Large intestine (tissue), 3 donors: ENCODE measurements around the gene GPR162. TPM values are rescaled to one million over a fixed set of nuclear protein-coding genes. Genes with fewer than 3 reads are reported as not detected.
A peak's percentile ranks its signal among the peaks of the same experiment; 100 is the strongest.

Experiments
- DNase-seq, 2 donors: peaks; one replicate each; pipeline versions ENCODE4 v3.0.0 to v3.0.0-alpha.2; 2013
- H3K27ac ChIP-seq: one replicate; pipeline ENCODE4 v1.5.1; 2013; ENCODE audit warnings: low read length
- H3K27me3 ChIP-seq: 2 replicates; pipeline ENCODE4 v1.6.1; 2013; ENCODE audit warnings: low read length; ENCODE audit not compliant: control insufficient read depth, insufficient read depth
- H3K36me3 ChIP-seq: 2 replicates; pipeline ENCODE4 v1.6.1; 2013; ENCODE audit warnings: low read length; ENCODE audit not compliant: control insufficient read depth, insufficient read depth
- H3K4me1 ChIP-seq: one replicate; pipeline ENCODE4 v1.6.1; 2013; ENCODE audit warnings: low read length; ENCODE audit not compliant: control insufficient read depth, insufficient read depth
- H3K4me3 ChIP-seq: one replicate; pipeline ENCODE4 v1.5.1; 2013; ENCODE audit warnings: low read length
- H3K9me3 ChIP-seq: one replicate; pipeline ENCODE4 v1.6.1; 2013; ENCODE audit warnings: mild to moderate bottlenecking, low read depth, low read length, moderate library complexity; ENCODE audit not compliant: control insufficient read depth
- WGBS: methylation state at CpG from one replicate; pipeline ENCODE4 v1.1.5; 2013; ENCODE audit warnings: low lambda C conversion rate; ENCODE audit not compliant: insufficient coverage; 5-methylcytosine and 5-hydroxymethylcytosine counted together
- polyA plus RNA-seq: library from polyadenylated mRNA; unstranded; fragments of 120-200 nt; gene quantifications from one replicate; pipeline ENCODE4 v1.2.1, GENCODE V29; 2013

GPR162 gene
- polyA plus RNA-seq, 1 donor = 7.9 TPM

- WGBS = no CpG with 5 or more reads among the region's 71 CpGs
Observed at GRCh38 chr12:6828781-6829535, 7.3 kb downstream of the GPR162 start.

DNA sequence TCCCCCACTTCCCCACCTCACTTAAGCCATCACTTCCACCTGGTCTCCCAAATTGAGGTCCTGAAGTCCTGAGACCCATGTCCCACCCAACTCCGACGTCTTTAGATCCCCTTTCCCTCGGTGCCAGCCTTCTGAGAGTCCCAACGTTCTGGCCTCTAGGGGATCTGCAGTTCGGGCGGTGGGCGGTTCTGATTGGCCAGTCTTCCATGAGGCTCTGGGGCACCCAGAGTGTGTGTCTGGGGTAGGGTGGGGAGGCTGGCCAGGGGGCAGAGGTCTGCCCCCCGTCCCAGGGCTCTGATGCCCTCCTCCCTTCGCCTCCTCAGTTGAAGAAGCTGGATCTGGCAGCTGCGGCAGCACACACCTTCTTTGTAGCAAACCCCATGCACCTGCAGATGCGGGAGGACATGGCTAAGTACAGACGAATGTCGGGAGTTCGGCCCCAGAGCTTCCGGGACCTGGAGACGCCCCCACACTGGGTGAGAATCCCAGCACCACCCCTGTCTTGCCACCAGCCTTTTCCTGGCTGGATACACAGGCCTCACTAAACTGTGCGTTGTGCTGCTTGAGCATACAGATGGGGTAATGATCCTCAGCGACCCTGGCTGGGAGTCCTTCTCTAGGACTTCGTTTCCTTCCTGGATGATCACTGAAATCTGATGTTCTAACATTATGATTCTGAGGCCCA is 8.1 kb downstream of the GPR162 start:
- 60% methylated on average over 2 of the region's 19 CpGs for WGBS
- DNase-seq = no peak
- peaks cover 25% of the 10 kb centered on the region for H3K4me1 ChIP-seq
- H3K27ac ChIP-seq = peak overlapping the region; percentile 87
- H3K4me3 ChIP-seq = peak overlapping the region; percentile 97
- peaks cover 23% of the 10 kb centered on the region for H3K36me3 ChIP-seq
- no peaks in the 10 kb centered on the region for H3K9me3 ChIP-seq
- H3K27me3 ChIP-seq = no peaks in the 10 kb centered on the region

More at GRCh38 chr12:6828781-6829535, 7.3 kb downstream of the GPR162 start:
- Histone ChIP-seq H3K4me3 (peak overlapping the region; percentile 97), H3K36me3 (peaks cover 23% of the 10 kb centered on the region), H3K27me3 (no peaks in the 10 kb centered on the region), H3K27ac (peak overlapping the region; percentile 87), H3K4me1 (peaks cover 24% of the 10 kb centered on the region), H3K9me3 (no peaks in the 10 kb centered on the region)
- DNase-seq = peak; percentile 61 to 85

GRCh38 chr12:6830286-6830890 is 8.8 kb downstream of the GPR162 start:
- Histone ChIP-seq H3K9me3 (no peaks in the 10 kb centered on the region), H3K27ac (no peak overlapping the region), H3K4me3 (peak overlapping the region; percentile 97), H3K4me1 (peaks cover 23% of the 10 kb centered on the region), H3K36me3 (peaks cover 23% of the 10 kb centered on the region), H3K27me3 (no peaks in the 10 kb centered on the region)
- no CpG with 5 or more reads among the region's 11 CpGs for WGBS
- DNase-seq = no peak

- H3K27me3 ChIP-seq = no peaks in the 10 kb centered on the region
- H3K4me3 ChIP-seq = no peak overlapping the region
- peaks cover 23% of the 10 kb centered on the region for H3K36me3 ChIP-seq
- DNase-seq = no peak
- 100% methylated on average over 1 of the region's 6 CpGs for WGBS
- H3K4me1 ChIP-seq = peaks cover 23% of the 10 kb centered on the region
- H3K27ac ChIP-seq = no peak overlapping the region
- H3K9me3 ChIP-seq = no peaks in the 10 kb centered on the region
Observed at GRCh38 chr12:6830999-6831398, 9.4 kb downstream of the GPR162 start.

- no peak for DNase-seq
Observed at GRCh38 chr12:6831450-6831995, 9.9 kb downstream of the GPR162 start.

GRCh38 chr12:6832125-6832524 is 10.5 kb downstream of the GPR162 start:
- H3K9me3 ChIP-seq = no peaks in the 10 kb centered on the region
- H3K27me3 ChIP-seq = no peaks in the 10 kb centered on the region
- H3K4me3 ChIP-seq = no peak overlapping the region
- H3K36me3 ChIP-seq = peaks cover 32% of the 10 kb centered on the region
- no peak overlapping the region for H3K27ac ChIP-seq
- no CpG with 5 or more reads among the region's 4 CpGs for WGBS
- H3K4me1 ChIP-seq = peaks cover 20% of the 10 kb centered on the region
- DNase-seq = no peak

More at GRCh38 chr12:6831450-6831995, 9.9 kb downstream of the GPR162 start:
- WGBS = 80% methylated on average over 1 of the region's 12 CpGs
- Histone ChIP-seq H3K4me1 (peaks cover 23% of the 10 kb centered on the region), H3K4me3 (no peak overlapping the region), H3K36me3 (peaks cover 26% of the 10 kb centered on the region), H3K27me3 (no peaks in the 10 kb centered on the region), H3K9me3 (no peaks in the 10 kb centered on the region), H3K27ac (no peak overlapping the region)

DNA sequence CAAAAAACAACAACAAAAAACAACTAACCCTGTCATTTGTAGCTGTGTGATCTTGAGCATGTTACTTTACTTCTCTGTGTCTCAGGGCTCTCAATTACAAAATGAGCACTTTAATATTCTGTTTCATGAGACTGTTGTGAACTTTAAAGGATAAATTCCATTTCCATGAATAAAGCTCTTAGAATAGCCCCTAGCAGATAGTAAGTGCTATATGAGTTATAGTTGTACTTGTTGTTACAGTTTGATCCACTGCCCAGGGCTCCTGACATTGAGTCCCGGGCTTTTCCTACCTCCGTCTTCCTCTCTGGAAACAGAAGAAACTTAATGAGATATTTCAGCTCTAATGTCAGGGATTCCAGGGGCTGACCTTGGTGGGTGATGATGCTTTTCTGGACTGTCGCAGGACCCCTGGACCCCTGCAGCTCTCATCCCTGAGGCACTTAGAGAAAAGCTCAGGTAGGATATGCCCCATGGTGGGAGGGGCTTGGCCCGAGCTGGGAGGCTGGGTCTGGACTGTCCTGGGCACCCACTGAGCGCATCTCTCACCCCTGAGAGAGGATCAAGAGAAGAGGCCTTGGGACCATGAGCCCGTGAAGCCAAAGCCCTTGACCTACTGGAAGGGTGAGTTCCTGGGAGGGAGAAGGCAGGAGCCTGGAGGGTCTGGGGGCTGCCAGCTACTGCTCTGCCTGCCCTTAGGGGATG is 11.7 kb downstream of the GPR162 start:
- no CpG with 5 or more reads among the region's 6 CpGs for WGBS
- peak overlapping the region; percentile 59 for H3K27ac ChIP-seq
- no peak for DNase-seq
- H3K4me3 ChIP-seq = no peak overlapping the region
- H3K4me1 ChIP-seq = peaks cover 12% of the 10 kb centered on the region
- H3K27me3 ChIP-seq = no peaks in the 10 kb centered on the region
- peaks cover 44% of the 10 kb centered on the region for H3K36me3 ChIP-seq
- no peaks in the 10 kb centered on the region for H3K9me3 ChIP-seq

DNA sequence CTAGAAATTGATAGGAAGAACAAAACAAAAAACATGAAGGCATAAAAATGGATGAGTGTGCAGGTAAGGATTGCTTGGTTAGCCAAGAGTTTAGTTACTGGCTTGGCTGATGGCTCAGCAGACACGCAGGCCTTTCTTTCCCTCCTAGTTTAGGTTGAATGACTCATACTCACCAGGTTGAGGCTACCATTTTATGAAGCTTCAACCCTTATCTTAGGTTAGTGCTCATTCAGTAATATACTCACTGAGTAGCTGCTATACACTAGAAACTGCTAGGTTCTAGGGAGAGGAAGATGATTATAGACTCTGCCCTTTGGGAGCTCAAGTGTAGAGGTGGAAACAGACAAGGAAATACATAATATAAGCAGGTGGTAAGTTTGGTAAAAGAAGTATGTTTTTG is 12.6 kb downstream of the GPR162 start:
- peak overlapping the region; percentile 59 for H3K27ac ChIP-seq
- no peaks in the 10 kb centered on the region for H3K9me3 ChIP-seq
- no peaks in the 10 kb centered on the region for H3K27me3 ChIP-seq
- no peak overlapping the region for H3K4me3 ChIP-seq
- no CpG with 5 or more reads among the region's 1 CpG for WGBS
- H3K4me1 ChIP-seq = peaks cover 12% of the 10 kb centered on the region
- H3K36me3 ChIP-seq = peaks cover 53% of the 10 kb centered on the region
- DNase-seq = peak; percentile 46 to 76

- Histone ChIP-seq H3K27me3 (no peaks in the 10 kb centered on the region), H3K4me1 (peaks cover 15% of the 10 kb centered on the region), H3K9me3 (no peaks in the 10 kb centered on the region), H3K27ac (peak overlapping the region; percentile 36), H3K36me3 (peaks cover 58% of the 10 kb centered on the region), H3K4me3 (no peak overlapping the region)
- 100% methylated on average over 3 of the region's 5 CpGs for WGBS
- DNase-seq = no peak
Observed at GRCh38 chr12:6834873-6835272, 13.3 kb downstream of the GPR162 start.

DNA sequence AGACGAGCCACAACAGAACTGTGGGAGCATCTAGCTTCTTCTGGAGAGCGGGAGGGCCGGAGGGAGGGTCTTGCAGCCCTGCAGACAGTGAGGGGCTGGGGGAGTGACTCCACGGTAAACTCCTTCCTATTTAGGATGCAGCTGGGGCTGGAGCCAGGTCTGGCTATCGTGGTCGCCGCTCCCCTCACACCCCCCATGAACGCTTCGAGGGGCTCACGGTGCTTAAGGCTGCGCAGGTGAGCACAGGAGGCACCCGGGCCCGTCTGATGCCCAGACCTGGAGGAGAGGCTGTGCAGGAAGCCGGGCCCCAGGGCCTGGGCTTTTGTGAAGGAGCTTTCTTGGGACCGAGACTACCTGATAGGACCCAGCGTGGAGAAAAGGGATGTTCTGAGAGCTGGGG is 15.2 kb downstream of the GPR162 start:
- H3K27ac ChIP-seq = no peak overlapping the region
- peaks cover 47% of the 10 kb centered on the region for H3K36me3 ChIP-seq
- DNase-seq = no peak
- no peaks in the 10 kb centered on the region for H3K27me3 ChIP-seq
- no CpG with 5 or more reads among the region's 16 CpGs for WGBS
- H3K4me3 ChIP-seq = no peak overlapping the region
- H3K9me3 ChIP-seq = no peaks in the 10 kb centered on the region
- H3K4me1 ChIP-seq = peaks cover 16% of the 10 kb centered on the region
